Measurements from ENCODE around the gene NR1H2. TPM values are rescaled to one million over a fixed set of nuclear protein-coding genes. Genes with fewer than 3 reads are reported as not detected.

NR1H2 gene
- total and polyA plus RNA-seq, 10 of the 15 experiments (the other 5 are each of a cell fraction or from before 2014, with no cell fraction given) = 0.05 to 54.2 (median 35.1) TPM

DNA sequence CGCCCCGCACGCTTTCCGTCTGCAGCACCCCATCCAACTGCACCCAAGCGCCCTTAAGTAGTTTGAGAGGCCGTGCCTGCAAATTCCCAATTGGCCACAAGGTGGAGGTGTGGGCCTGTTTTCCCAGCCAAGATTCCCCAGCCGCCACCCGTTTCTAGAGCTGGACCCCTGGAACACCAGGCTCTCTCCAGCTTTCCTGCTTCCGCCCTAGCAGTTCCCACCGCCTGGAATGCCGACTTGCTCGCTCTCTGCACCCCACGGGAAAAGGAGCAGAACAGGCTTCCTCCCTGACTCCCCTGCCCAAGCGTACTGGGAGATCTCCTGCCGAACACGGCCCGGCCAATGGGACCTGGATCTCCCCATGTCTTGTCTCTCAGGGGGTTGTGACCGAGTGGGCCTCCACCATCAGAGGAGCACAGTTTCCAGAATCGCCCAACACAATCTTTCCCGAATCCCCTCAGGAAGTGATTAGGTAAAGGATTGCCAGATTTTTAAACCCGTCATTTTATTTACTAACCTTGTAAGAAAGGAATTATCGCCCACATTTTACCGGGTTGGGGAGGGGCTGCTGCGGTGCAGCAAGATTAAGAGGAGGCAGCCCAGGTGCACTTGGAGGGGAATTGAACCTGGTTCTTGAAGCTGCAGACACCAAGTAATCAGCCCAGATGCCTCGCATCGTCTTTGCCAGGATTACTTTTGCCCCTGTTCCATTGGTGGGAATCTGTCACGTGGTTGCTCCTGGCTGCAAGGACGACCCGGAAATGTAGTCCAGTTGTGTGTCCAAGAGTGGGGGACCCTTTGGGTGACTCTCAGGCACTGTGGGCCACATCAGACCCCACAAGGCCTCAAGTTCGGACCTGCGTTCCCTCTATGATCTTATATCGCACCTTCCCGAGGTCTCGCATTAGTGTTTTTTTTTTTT is 7.3 kb upstream of the NR1H2 start (continued):
- 0 out of 2 replicates have a peak, but pooled peaks have one; percentile 31 for TF ChIP-seq PRDM15 (CRISPR knock-in tag; IDR thresholded peaks at IDR 0.05)
- no peak for TF ChIP-seq STAT1 (conservative IDR thresholded peaks at IDR 0.05)
- no peak for TF ChIP-seq ESRRA (IDR thresholded peaks at IDR 0.05; ENCODE audit: low read length)
- TF ChIP-seq TAF1 (IDR thresholded peaks at IDR 0.05; ENCODE audit: borderline replicate concordance, low read depth, low read length) = peak; percentile 71
- no peak for TF ChIP-seq ZBTB11 (CRISPR knock-in tag; IDR thresholded peaks at IDR 0.05)
- no peak for TF ChIP-seq ZNF274 (IDR thresholded peaks at IDR 0.05; ENCODE audit: insufficient read depth, insufficient read length)
- TF ChIP-seq NFIC (IDR thresholded peaks at IDR 0.05; ENCODE audit: low read depth, low read length) = no peak
- no peak for TF ChIP-seq NFXL1 (IDR thresholded peaks at IDR 0.05; ENCODE audit: borderline replicate concordance)
- TF ChIP-seq MYB (IDR thresholded peaks at IDR 0.05; ENCODE audit: borderline replicate concordance, low read depth, low read length) = no peak
- peak; percentile 79 for TF ChIP-seq POLR2AphosphoS5 (IDR thresholded peaks at IDR 0.05; ENCODE audit: low read length)
- TF ChIP-seq GATAD2B (conservative IDR thresholded peaks at IDR 0.05; ENCODE audit: low read depth) = peak; percentile 73
- TF ChIP-seq CHD1 (IDR thresholded peaks at IDR 0.05; ENCODE audit: low read depth, low read length) = no peak
- TF ChIP-seq YY1 (IDR thresholded peaks at IDR 0.05; ENCODE audit: low read depth, low read length) = 0 out of 2 replicates have a peak, but pooled peaks have one; percentile 19
- TF ChIP-seq, protein P1, sequence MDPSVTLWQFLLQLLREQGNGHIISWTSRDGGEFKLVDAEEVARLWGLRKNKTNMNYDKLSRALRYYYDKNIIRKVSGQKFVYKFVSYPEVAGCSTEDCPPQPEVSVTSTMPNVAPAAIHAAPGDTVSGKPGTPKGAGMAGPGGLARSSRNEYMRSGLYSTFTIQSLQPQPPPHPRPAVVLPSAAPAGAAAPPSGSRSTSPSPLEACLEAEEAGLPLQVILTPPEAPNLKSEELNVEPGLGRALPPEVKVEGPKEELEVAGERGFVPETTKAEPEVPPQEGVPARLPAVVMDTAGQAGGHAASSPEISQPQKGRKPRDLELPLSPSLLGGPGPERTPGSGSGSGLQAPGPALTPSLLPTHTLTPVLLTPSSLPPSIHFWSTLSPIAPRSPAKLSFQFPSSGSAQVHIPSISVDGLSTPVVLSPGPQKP (IDR thresholded peaks at IDR 0.05; ENCODE audit: low read depth, low read length) = no peak
- TF ChIP-seq MEF2A (IDR thresholded peaks at IDR 0.05; ENCODE audit: insufficient read depth, low read depth, low read length) = no peak
- peak; percentile 76 for TF ChIP-seq NFYB (IDR thresholded peaks at IDR 0.05; ENCODE audit: insufficient read depth, low read depth, low read length)
- no peak for TF ChIP-seq SREBF1 (IDR thresholded peaks at IDR 0.05; ENCODE audit: low read length)

All from GM12878 (cell line).